Fibroblast of the aortic adventitia (primary cell): Measurements from ENCODE around the gene LSG1. TPM values are rescaled to one million over a fixed set of nuclear protein-coding genes. Genes with fewer than 3 reads are reported as not detected.

ENCODE experiments used
- DNase-seq: peaks from one replicate; pipeline ENCODE4 v3.0.0-alpha.2; 2010; ENCODE audit warnings: low read depth
- H3K4me3 ChIP-seq: 2 replicates; pipeline ENCODE4 v1.5.1; 2011; ENCODE audit warnings: low read depth, mild to moderate bottlenecking, control low read depth, low read length, moderate library complexity
- total RNA-seq: library from RNA; depleted of rRNA; stranded (reverse); fragments of >200 nt; gene quantifications from 2 replicates; pipeline ENCODE4 v1.2.3, GENCODE V29; 2012; ENCODE audit warnings: low replicate concordance
- TF ChIP-seq, protein P1 (sequence below): IDR thresholded peaks from 2 replicates; pipeline ENCODE4 v1.5.1; 2011; ENCODE audit warnings: mild to moderate bottlenecking, low read length, control low read depth, inconsistent platforms; ENCODE audit not compliant: insufficient read depth

LSG1 gene
- total RNA-seq, 1 donor: 30.6 TPM

DNA sequence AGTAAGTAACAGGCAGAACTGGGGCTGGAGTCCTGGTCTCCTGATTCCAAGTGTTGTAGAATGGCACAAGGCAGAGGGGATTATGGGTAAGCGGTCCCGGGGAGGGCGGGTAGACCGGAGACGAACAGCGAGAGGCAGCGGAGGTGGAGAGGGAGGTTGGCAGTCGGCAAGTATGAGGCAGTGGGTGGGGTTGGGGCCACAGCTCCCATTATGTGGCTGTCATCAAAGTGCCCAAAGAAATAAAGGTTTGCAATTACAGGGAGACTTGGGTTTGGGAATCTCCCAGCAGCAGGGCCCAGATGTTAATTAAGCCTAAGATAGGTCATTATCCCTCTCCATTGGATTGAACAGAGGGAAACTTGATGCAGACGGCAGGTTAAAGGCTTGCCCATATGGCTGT lies 30.6 kb upstream of the LSG1 start:
- TF ChIP-seq, protein P1, sequence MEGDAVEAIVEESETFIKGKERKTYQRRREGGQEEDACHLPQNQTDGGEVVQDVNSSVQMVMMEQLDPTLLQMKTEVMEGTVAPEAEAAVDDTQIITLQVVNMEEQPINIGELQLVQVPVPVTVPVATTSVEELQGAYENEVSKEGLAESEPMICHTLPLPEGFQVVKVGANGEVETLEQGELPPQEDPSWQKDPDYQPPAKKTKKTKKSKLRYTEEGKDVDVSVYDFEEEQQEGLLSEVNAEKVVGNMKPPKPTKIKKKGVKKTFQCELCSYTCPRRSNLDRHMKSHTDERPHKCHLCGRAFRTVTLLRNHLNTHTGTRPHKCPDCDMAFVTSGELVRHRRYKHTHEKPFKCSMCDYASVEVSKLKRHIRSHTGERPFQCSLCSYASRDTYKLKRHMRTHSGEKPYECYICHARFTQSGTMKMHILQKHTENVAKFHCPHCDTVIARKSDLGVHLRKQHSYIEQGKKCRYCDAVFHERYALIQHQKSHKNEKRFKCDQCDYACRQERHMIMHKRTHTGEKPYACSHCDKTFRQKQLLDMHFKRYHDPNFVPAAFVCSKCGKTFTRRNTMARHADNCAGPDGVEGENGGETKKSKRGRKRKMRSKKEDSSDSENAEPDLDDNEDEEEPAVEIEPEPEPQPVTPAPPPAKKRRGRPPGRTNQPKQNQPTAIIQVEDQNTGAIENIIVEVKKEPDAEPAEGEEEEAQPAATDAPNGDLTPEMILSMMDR: no peak
- DNase-seq: no peak

DNA sequence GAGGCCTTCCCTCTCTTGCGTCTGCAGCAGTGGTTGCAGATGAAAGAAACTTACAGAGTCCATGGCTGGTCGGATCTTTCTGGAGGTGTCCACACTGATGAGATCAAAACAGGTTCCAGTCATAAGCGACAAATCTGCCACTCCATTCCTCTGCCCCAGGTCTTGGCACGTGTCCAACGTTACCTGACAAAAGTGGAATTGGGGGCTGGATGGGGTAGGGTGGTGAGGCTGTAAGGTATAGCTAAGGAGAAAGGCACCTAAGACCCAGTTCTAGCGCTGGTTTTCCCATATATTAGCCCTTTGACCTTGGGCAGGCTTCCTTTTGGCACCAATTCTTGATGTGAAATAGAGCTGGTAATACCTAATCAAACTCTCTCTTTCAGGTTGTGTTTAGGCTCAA lies 24.7 kb upstream of the LSG1 start:
- no peak for DNase-seq
- no peak overlapping the region for H3K4me3 ChIP-seq
- TF ChIP-seq, protein P1: no peak

More for the DNA sequence above, 30.6 kb upstream of the LSG1 start:
- no peak overlapping the region for H3K4me3 ChIP-seq

DNA sequence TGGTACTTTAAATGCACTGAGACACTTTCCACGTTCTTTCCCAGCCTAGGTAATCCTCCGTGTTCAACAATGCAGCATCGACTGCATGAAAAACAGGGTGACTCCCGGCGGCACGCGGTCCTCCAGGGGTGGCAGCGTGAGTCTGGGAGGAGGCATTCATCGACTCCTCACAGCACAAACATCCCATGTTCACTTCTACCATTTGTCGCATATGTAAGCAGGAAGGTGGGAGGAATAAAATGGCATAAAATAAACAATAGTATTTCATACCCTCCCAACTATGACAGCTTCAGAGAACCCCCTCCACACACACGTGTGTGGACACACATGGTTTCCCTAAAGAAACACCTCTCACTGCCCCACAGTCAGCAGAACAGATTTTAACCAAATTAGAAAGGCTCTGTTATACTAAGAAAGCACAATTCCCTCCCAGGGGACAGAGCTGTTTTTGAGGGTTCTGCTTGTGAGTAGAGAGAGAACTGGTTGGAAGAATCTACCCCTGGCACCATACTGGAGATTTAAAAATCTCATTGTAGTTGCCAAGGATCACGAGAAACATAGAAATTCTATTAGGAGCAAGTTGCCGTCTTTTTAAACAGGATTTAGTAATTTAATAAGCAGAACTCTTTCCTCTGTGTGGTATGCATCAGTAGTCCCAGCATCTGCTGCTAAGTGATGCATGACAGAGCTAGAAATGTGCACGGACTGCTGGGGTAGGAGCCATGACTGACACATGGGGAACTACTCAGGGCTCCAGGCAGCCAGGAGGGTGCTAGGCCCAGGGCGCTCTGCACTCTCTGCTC lies 19.7 kb upstream of the LSG1 start:
- DNase-seq: no peak
- H3K4me3 ChIP-seq: no peak overlapping the region
- TF ChIP-seq, protein P1: no peak

DNA sequence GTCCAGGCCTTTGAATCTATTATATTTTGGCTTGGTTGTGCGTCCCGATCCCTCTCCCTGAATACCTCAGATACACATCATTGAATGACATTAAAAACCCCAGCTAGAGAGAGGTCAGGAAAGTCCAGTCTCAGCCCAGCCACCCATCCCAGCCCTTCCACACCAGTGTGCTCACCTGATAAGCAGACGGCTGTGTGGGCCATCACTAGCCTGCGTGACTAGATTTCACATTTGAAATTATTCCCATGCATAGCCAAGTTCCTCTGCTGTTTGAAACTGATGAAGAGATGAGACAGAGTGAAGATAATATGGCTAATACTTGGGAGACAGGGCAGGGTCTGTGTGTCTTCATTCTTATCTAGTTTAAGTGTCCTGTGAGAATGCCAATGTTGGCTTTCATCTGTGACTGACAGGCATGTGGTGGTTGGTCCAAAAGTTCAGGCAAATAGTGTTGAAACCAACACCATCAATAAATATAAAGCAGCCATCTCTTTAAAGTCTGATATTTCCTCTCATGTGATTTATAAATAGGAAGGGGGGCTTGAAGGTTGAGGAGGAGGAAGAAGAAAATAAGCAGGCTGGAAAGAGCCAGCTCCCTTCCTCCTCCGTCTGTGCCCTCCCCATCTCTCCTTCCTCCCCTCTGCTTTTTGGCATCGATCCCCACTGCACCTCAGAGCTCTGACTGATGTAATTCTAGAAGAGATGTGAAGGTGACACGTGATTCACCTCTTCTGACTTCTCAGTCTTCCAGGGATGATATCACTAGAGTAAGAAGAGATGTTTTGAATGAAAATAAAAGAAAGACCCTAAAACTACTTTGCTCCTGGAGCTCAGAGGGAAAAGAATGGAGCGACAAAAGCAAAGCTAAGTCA lies 18.7 kb upstream of the LSG1 start:
- H3K4me3 ChIP-seq: no peak overlapping the region
- TF ChIP-seq, protein P1: no peak
- no peak for DNase-seq

DNA sequence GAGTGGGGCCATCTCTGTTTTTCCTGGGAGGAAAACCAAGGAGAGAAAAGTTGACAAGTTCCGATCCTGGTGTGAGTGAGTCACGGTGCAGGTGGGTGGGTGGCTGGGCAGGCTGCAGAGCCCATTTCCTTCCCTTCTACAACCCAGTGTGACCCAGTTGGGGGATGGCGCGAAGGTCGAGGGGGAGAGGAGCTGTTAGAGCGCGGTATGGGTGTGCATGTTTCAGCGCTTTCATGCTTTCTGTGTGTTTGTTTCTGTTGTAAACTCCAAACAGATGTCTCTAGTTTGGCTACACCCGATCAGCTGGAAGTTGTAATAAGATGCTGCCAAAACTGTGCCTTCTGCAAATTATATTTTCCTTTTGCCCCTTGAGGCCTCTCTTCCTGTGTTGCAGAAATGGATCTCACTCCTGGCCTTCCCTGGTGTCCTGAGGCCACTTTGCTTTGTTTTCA lies 17.5 kb upstream of the LSG1 start:
- peak overlapping the region; percentile 47 for H3K4me3 ChIP-seq
- TF ChIP-seq, protein P1: no peak
- DNase-seq: peak; percentile 80

DNA sequence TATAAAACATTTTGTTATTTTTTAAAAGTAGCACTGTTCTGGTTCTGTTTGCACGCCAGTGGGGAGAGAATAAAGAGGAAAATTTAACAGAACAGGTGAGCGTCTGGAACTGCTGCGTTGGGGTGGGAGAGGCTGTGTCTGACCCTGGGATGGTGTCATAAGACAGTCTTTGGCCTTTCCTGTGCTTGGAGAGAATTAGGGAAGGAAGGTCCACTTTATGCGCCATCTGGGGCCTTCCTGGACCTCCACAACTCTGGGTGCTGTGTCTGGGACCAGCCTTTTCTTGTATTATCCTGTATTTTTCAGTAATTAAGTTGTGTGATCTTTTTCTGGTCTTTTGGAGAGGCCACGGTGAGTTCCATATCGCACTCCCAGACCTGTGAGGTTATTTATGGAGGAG lies 17.0 kb upstream of the LSG1 start:
- no peak for DNase-seq
- peak overlapping the region; percentile 47 for H3K4me3 ChIP-seq
- TF ChIP-seq, protein P1: no peak
